ENCODE data around the gene LRRC47.
A peak's percentile ranks its signal among the peaks of the same experiment; 100 is the strongest.

LRRC47 gene

DNA sequence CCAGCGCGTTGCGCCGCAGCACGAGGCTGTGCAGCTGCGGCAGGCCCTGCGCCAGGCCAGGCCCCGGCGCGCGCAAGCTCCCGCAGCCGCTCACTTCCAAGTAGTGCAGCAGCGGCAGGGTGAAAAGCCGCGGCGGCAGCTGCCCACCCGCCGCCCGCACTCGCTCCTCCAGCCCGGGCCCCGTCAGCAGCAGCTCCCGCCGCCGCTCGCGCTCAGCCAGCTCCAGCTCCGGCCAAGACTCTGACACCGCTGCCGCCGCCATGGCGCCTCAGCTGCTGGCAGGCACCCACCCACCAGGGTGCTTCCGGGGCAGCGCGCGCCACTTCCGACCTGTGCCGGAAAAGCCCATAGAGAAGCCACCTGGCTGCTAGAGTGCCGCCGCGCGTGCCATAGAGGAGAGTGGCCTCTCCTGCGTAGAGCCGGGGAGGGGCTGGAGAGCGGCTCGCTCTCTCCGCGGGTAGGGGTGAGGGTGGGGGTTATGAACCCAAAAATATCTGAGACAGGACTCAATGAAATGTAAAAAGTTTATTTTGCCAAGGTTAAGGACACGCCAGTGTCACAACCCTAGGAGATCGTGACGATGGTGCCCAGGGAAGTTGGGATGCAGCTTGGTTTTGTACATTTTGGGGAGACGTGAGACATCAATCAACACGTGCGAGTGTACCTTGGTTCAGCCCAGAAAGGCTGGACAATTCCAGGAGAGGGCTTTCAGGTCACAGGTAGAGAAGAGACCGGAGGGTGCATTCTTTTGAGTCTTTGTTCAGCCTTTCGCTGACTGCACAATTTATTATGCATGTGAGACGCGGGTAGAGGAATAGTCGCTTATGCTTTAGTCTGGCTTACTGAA lies at the start of gene LRRC47:
LRRC47 (minus strand) TSS at position 284 of the 847 bp plus-strand sequence; CDS start at position 262, 22 bp downstream.
- DNase-seq = peak; percentile 92 to 94

DNA sequence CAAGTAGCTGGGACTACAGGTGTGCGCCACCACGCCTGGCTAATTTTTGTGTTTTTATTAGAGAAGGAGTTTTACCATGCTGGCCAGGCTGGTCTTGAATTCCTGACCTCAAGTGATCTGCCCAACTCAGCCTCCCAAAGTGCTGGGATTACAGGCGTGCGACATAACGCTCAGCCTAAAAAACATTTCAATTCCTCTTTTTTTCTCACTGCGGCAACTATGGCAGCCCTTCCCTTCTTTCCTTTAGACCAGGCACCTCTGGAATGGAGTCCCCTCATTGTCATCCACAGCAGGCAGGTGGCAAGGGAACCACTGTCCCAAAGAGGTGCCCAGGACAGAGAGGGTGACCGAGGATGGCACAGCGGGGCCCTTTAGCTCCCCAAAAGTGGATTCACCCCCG lies 46.6 kb upstream of the LRRC47 start:
- DNase-seq = no peak

- no peak for DNase-seq
Observed at GRCh38 chr1:3841491-3841890, 45.2 kb upstream of the LRRC47 start.

DNA sequence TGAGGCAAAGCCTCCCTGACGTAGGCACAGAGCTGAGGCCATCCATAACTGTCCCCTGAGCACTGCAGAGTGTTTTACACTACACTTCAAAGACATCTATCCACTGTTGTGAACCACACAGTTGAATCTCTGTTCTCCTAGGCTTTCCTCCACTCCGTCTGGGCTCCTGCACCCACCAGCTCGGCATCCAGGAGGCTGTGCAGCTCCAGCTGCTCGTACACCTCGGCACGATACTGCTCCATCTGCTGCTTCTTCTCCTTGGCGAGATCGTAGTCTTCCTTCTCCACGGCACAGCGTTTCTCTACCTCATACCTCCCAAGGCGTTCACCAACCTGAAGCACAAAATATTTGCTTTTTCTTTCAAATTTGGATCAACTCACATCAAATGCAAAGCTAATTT lies 42.5 kb upstream of the LRRC47 start:
- DNase-seq = no peak

- no peak for DNase-seq
Observed at GRCh38 chr1:3837685-3838084, 41.4 kb upstream of the LRRC47 start.

- DNase-seq = no peak
Observed at GRCh38 chr1:3837200-3837599, 40.9 kb upstream of the LRRC47 start.

GRCh38 chr1:3836421-3836820 lies 40.1 kb upstream of the LRRC47 start:
- no peak for DNase-seq

DNA sequence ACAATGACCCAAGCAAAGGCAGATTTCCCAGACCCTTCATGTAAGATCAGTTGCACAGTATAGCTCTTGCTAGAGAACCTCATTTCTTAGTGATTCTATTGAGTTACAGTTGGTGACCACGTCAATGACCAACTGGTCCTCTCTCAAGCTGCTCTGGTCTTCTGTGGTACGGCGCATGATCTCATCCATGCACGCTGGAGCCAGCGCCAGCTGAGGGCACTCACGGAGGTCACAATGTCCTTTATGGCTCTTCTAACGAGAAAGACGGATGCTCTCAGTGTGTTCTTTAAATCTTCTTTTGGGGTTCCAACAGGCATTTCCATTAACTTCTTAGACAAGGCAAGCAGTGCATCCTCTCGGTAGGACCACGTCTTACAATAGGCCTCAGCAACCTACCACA lies 38.4 kb upstream of the LRRC47 start:
- no peak for DNase-seq

- DNase-seq = no peak
Observed at GRCh38 chr1:3831689-3832088, 35.4 kb upstream of the LRRC47 start.

GRCh38 chr1:3828391-3828790 lies 32.1 kb upstream of the LRRC47 start:
- no peak for DNase-seq

GRCh38 chr1:3827813-3828307 lies 31.6 kb upstream of the LRRC47 start:
- DNase-seq = no peak

- no peak for DNase-seq
Observed at GRCh38 chr1:3825356-3825755, 29.1 kb upstream of the LRRC47 start.

DNA sequence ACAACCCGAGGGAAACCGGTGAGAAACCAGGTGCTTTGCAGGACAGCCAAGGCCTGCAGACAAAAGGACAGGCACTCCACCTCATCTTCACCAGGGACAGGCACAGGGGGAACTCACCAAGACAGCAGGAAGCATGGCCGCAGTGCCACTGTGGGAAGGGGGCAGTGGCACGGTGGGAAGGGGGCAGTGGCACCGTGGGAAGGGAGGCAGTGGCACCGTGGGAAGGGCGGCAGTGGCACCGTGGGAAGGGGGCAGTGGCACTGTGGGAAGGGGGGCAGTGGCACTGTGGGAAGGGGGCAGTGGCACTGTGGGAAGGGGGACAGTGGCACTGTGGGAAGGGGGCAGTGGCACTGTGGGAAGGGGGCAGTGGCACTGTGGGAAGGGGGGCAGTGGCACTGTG lies 28.4 kb upstream of the LRRC47 start:
- DNase-seq = no peak

DNA sequence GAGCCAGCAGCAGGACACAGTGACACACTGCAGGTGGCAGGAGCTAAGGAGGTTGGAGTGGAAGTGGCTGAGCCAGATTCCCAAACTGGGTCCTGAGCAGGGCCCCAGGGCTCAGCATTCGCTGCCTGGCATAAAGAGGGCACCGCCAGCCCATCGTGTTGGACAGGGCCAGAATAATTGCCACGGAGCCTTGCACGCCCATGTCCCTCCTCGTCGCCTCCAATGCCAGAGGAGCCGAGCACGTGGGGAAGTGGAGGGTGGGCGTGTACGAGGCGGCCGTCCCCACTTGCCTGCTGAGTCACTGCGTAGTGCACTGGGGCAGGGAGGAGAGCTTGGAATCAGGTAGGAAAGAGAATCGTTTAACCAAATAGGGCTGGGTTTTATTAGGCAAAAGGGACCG lies 26.1 kb upstream of the LRRC47 start:
- no peak for DNase-seq

DNA sequence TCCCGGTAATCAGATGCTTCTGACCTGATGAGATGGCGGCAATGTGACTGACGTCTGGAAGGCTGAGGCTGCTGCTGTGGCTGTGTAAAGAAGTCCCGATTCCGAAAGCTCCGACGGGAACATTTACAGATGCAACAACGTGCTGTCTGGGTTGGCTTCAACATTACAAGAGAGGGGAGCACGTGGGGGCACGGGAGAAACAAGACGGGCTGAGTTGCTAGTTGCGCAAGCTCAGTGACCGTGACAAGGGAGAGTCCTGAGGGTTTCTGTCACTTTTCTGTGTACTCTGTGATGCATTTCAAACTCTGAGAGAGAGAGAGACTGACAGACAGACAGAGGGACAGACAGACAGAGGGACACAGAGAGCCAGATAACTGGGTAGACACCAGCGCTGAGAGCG lies 25.6 kb upstream of the LRRC47 start:
- no peak for DNase-seq

GRCh38 chr1:3821447-3821846 lies 25.1 kb upstream of the LRRC47 start:
- DNase-seq = no peak

DNA sequence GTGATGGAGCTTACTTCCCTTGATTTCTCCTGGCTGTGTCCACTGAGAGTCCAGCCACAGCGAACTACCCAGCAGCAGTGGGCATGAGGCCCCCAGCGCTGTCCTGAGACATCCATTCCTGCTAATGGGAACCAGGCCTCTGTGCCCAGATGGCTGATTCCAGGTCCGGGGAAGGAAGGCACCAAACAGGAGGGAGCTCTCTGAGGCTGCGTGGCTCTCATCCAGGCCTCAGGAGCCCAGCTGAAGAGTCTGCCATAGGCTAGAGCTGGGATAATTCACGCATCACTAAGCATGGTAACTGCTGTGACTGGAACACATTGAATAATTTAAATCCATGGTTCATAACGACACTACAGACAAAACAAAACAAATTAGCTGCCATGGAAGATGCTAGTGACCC lies 24.7 kb upstream of the LRRC47 start:
- no peak for DNase-seq

GRCh38 chr1:3820316-3820715 lies 24.0 kb upstream of the LRRC47 start:
- no peak for DNase-seq

- DNase-seq = no peak
Observed at GRCh38 chr1:3819771-3820200, 23.5 kb upstream of the LRRC47 start.

- no peak for DNase-seq
Observed at GRCh38 chr1:3817821-3818597, 21.7 kb upstream of the LRRC47 start.

DNA sequence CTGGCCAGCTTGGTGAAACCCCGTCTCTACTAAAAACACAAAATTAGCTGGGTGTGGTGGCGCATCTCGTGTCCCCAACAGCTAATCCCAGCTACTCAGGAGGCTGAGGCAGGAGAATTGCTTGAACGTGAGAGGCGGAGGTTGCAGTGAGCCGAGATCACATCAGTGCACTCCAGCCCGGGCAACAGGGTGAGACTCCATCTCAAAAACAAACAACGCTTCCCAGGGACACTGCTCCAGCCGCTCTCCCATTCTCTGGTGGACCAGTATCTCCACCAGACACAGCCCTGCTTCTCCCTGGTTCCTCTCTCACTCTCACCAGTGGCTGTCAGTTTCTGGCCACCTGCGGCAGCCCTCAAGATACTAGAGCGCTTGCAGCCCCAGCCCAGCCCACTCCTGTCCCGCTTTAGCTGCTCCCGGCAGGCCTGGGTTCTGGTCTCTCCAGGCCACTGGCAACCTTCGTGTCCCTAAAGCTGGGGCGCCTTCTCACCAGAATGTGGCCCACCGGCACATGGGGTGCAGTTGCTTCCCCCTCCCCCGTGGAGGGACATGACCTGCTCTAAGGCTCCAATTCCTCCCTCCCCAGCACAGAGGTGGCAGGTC lies 20.9 kb upstream of the LRRC47 start:
- no peak for DNase-seq

DNA sequence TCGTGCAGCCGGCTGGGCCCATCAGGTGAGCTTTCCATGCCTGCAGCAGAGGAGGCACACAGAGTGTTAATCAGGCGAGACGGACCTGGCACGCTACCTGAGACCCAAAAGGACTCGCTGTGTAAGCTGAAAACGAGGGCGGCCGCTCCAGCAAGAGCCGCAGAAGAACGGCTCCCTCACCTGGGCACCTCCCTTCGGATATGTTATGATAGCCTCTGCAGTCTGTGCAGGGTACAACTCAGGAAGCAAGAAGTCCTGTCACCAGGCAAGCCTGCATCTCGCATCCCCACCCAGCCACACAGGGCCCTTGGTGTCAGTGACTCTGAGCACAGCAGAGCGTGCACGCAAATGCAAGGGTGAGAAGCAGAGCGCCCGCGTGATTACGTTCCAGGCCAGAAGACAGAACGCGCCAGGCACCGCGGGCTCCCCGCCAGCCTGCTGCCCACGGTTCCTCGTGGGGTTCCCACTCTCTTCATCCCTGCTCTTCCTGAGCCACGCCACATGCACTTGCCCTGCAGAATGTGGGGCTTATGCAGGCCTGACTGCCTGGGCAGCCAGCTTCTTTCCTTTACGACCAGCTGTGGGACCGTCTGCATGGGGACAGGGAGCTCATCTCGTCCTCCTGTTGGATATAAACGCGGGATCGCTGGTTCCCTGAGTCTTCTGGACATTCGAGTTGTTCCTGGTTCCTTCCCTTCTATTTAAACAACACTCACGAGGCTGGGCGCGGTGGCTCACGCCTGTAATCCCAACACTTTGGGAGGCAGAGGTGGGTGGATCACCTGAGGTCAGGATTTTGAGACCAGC lies 20.2 kb upstream of the LRRC47 start:
- DNase-seq = no peak

Data from activated CD4-positive, alpha-beta T cell treated with anti-CD3 and anti-CD28 coated beads for 4 hours (primary cell).